Karpas-422 (cell line): ENCODE data around the gene NKIRAS1. TPM values are rescaled to one million over a fixed set of nuclear protein-coding genes. Genes with fewer than 3 reads are reported as not detected.
"Not testable (repeated sequence)": the region's sequence is repeated elsewhere in the genome, so short reads cannot be mapped to it uniquely, and the experiment has no call there.

ENCODE experiments used
- DNase-seq: peaks from one replicate; pipeline ENCODE4 v3.0.0-alpha.2; 2015
- H2AFZ ChIP-seq: fragments of 200-600 bp; sonication (generic); 2 replicates; pipeline ENCODE4 v1.6.1; 2014; ENCODE audit warnings: antibody characterized with exemption, low read length, mixed read lengths
- H3K27ac ChIP-seq: fragments of 200-600 bp; sonication (generic); 2 replicates; pipeline ENCODE4 v1.5.1; 2014; ENCODE audit warnings: mild to moderate bottlenecking, low read length, moderate library complexity
- H3K27me3 ChIP-seq: fragments of 200-600 bp; sonication (generic); 2 replicates; pipeline ENCODE4 v1.6.1; 2014; ENCODE audit warnings: low read length, mixed read lengths
- H3K36me3 ChIP-seq: fragments of 200-600 bp; sonication (generic); 2 replicates; pipeline ENCODE4 v1.6.1; 2014; ENCODE audit warnings: low read length, mixed read lengths; ENCODE audit not compliant: insufficient read depth
- H3K4me1 ChIP-seq: fragments of 200-600 bp; sonication (generic); 2 replicates; pipeline ENCODE4 v1.6.1; 2014; ENCODE audit warnings: mild to moderate bottlenecking, low read length, mixed read lengths
- H3K4me2 ChIP-seq: fragments of 200-600 bp; sonication (generic); 2 replicates; pipeline ENCODE4 v1.6.1; 2014; ENCODE audit warnings: low read length, low read depth, mild to moderate bottlenecking; ENCODE audit not compliant: poor library complexity, severe bottlenecking
- H3K4me3 ChIP-seq: fragments of 200-600 bp; sonication (generic); 2 replicates; pipeline ENCODE4 v1.5.1; 2014; ENCODE audit warnings: mild to moderate bottlenecking, antibody characterized with exemption, low read length, mixed read lengths
- H3K79me2 ChIP-seq: fragments of 200-600 bp; sonication (generic); 2 replicates; pipeline ENCODE4 v1.6.1; 2014; ENCODE audit warnings: mild to moderate bottlenecking, low read length, mixed read lengths
- H3K9ac ChIP-seq: fragments of 200-600 bp; sonication (generic); 2 replicates; pipeline ENCODE4 v1.6.0; 2014; ENCODE audit warnings: low read length
- H3K9me2 ChIP-seq: fragments of 200-600 bp; sonication (generic), shearing (Covaris generic); replicated peaks from 2 replicates; pipeline ENCODE4 v1.6.0; 2014; ENCODE audit warnings: mild to moderate bottlenecking, low read length, moderate library complexity; ENCODE audit not compliant: insufficient read depth
- H3K9me3 ChIP-seq: fragments of 300-700, 200-600 bp; sonication (generic); 2 replicates; pipeline ENCODE4 v1.6.1; 2014; ENCODE audit warnings: low read length, mixed read lengths
- H4K20me1 ChIP-seq: fragments of 200-600 bp; sonication (generic); 2 replicates; pipeline ENCODE4 v1.6.1; 2014; ENCODE audit warnings: mild to moderate bottlenecking, antibody characterized with exemption, low read length, low read depth; ENCODE audit not compliant: insufficient read depth
- total RNA-seq: library from RNA; depleted of rRNA; stranded (reverse); fragments of >200 nt; shearing (Covaris generic); gene quantifications from 2 replicates; pipeline ENCODE4 v1.2.3, GENCODE V29; 2014; ENCODE audit warnings: low replicate concordance

NKIRAS1 gene
- total RNA-seq, 1 experiment from 2014 or later: 0.97 TPM

- not testable (repeated sequence) for H3K4me3 ChIP-seq
These were observed 4.5 kb downstream of the NKIRAS1 start for GRCh38 chr3:23912335-23912734.

DNA sequence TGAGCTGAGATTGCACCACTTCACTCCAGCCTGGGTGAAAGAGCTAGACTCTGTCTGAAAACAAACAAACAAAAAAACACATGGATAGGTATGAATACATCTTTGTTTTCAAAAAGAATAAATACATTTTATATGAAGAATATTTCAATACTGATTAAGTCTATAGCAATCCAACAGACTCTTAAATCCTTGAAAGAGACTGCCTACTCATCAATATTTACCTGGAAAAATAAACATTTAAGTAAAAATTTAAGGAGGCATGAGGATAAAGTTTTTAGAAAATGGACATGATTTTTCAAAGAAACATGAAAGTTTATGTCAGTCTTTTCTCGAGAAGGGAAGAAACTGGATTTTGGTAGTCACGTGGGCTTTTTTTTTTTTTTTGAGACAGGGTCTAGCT is 5.4 kb downstream of the NKIRAS1 start:
- DNase-seq: no peak

More at GRCh38 chr3:23912335-23912734, 4.5 kb downstream of the NKIRAS1 start:
- not testable (repeated sequence) for H4K20me1 ChIP-seq, H3K79me2 ChIP-seq, H3K9me3 ChIP-seq, H3K27ac ChIP-seq, DNase-seq, H2AFZ ChIP-seq, H3K9me2 ChIP-seq, H3K4me2 ChIP-seq, H3K27me3 ChIP-seq, H3K9ac ChIP-seq, H3K36me3 ChIP-seq
- peaks cover 13% of the 10 kb centered on the region for H3K4me1 ChIP-seq

DNA sequence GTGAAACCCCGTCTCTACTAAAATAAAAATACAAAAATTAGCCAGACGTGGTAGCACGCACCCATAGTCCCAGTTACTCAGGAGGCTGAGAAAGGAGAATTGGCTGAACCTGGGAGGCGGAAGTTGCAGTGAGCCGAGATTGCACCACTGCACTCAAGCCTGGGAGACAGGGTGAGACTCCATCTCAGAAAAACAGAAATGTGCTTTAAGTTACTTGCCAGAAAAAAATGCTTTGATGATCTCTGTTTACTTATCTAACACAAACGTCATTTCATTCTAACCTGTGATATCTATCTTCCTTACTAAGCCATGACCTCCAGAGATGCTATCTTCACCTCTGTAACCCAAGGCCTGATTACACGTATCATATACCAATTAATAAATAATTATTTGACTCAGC is 7.4 kb downstream of the NKIRAS1 start:
- H3K9me3 ChIP-seq: no peaks in the 10 kb centered on the region
- no peaks in the 10 kb centered on the region for H3K9me2 ChIP-seq
- H2AFZ ChIP-seq: no peak overlapping the region
- no peak for DNase-seq
- no peak overlapping the region for H3K4me2 ChIP-seq
- no peaks in the 10 kb centered on the region for H4K20me1 ChIP-seq
- H3K27me3 ChIP-seq: no peaks in the 10 kb centered on the region
- no peaks in the 10 kb centered on the region for H3K79me2 ChIP-seq
- no peak overlapping the region for H3K4me3 ChIP-seq
- no peak overlapping the region for H3K27ac ChIP-seq
- H3K9ac ChIP-seq: no peak overlapping the region
- H3K36me3 ChIP-seq: no peaks in the 10 kb centered on the region
- no peaks in the 10 kb centered on the region for H3K4me1 ChIP-seq

More for the DNA sequence above, 5.4 kb downstream of the NKIRAS1 start:
- Histone ChIP-seq H3K9ac (no peak overlapping the region), H3K27ac (no peak overlapping the region), H3K4me3 (no peak overlapping the region), H3K27me3 (no peaks in the 10 kb centered on the region; the same call in 1 of the 2 replicates), H3K79me2 (no peaks in the 10 kb centered on the region), H4K20me1 (no peaks in the 10 kb centered on the region), H2AFZ (no peak overlapping the region), H3K4me2 (no peak overlapping the region), H3K36me3 (no peaks in the 10 kb centered on the region), H3K9me3 (no peaks in the 10 kb centered on the region), H3K4me1 (peaks cover 10% of the 10 kb centered on the region), H3K9me2 (no peaks in the 10 kb centered on the region)

DNA sequence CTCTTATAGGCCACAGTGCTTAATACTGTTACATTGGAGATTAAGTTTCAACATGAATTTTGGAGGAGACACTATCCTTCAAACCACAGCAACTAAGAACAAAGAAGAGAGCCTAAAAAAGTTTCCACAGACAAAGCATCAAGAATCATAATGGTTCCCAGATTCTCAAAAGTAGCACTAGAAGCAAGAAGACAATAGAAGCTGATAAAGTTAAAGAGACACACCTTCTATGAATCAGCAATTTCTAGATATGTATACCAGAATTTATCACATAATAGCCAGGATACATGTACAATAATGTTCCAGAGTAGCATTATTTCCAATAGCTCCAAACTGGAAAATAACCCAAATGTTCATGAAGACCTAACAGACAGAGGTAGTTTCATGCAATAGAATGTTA is 12.2 kb downstream of the NKIRAS1 start:
- Histone ChIP-seq H4K20me1 (no peaks in the 10 kb centered on the region), H3K9ac (no peak overlapping the region), H3K9me3 (no peaks in the 10 kb centered on the region), H3K4me1 (no peaks in the 10 kb centered on the region), H3K27ac (no peak overlapping the region), H3K9me2 (no peaks in the 10 kb centered on the region), H2AFZ (no peak overlapping the region), H3K27me3 (no peaks in the 10 kb centered on the region), H3K4me3 (no peak overlapping the region), H3K4me2 (no peak overlapping the region), H3K36me3 (peaks cover 3% of the 10 kb centered on the region; the same call in 1 of the 2 replicates), H3K79me2 (no peaks in the 10 kb centered on the region)
- DNase-seq: no peak

DNA sequence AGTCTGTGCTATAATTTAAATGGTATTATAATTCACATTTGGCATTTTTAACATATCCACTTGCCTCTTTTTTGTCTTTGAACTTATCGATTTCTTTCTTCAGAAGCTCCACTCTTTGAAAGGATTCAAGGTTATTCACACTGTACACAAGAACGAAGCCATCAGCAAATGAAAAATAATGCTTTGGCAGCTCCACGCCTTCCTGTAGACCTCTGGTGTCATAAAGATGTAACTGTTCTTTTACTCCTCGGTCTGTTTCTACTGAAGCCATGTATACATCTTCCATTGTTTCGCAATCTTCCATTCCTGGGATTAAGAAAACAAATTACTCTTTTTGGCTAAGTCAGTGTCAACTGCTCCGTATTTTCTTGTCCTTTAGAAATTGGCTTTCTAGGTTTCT is 16.0 kb downstream of the NKIRAS1 start:
- Histone ChIP-seq H3K9me3 (no peaks in the 10 kb centered on the region), H2AFZ (no peak overlapping the region), H3K4me2 (no peak overlapping the region), H4K20me1 (no peaks in the 10 kb centered on the region), H3K4me1 (no peaks in the 10 kb centered on the region), H3K36me3 (peaks cover 3% of the 10 kb centered on the region; the same call in 1 of the 2 replicates), H3K79me2 (no peaks in the 10 kb centered on the region), H3K9me2 (no peaks in the 10 kb centered on the region), H3K27ac (no peak overlapping the region), H3K9ac (no peak overlapping the region), H3K4me3 (no peak overlapping the region), H3K27me3 (no peaks in the 10 kb centered on the region)
- no peak for DNase-seq

- DNase-seq: no peak
- Histone ChIP-seq H3K4me1 (no peaks in the 10 kb centered on the region), H3K27ac (no peak overlapping the region), H4K20me1 (no peaks in the 10 kb centered on the region), H3K9me3 (no peaks in the 10 kb centered on the region), H2AFZ (no peak overlapping the region), H3K4me3 (no peak overlapping the region), H3K9ac (no peak overlapping the region), H3K4me2 (no peak overlapping the region), H3K36me3 (peaks cover 28% of the 10 kb centered on the region; the same call in 1 of the 2 replicates), H3K27me3 (no peaks in the 10 kb centered on the region), H3K79me2 (peaks cover 8% of the 10 kb centered on the region), H3K9me2 (no peaks in the 10 kb centered on the region)
These were observed 21.6 kb downstream of the NKIRAS1 start for GRCh38 chr3:23895181-23895580.

DNA sequence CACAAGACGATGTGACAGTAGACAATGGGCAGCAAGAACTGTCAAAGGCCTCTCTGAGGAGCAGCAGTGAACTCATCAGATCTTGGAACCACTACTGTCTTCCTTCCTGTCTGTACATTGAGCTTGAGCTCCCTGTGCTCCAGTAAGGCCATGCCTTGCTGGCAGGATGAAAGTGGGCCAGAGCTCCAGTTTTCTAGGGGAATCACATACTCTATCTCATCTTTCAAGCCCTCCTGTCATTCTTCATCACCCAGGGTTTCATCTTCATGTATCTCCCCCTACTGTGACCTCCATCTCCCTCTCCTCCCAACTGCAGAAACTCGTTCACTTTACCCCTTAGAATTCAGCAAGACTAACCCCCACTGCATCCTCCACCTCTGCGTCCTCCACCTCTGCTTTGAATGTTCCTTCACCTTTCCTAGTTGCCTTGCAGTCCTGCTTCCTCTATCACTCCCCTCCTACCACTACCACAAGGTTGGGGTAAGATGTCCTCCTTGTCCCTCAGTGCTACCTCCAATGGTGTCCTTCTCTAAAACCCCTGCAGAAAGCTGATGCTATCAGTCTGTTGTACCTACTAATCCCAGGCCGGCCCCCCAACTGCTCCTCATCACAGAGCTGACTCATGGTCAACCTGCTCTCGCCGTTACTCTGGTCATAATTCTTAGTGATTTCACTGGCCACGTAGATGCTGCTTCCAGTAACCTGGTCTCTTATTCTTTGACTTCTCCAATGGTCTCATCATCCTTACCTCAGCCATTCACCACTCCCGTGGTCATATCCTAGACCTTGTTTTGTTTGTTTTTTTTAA is 22.3 kb downstream of the NKIRAS1 start:
- Histone ChIP-seq H3K9me2 (no peaks in the 10 kb centered on the region), H2AFZ (no peak overlapping the region), H3K4me3 (no peak overlapping the region), H4K20me1 (no peaks in the 10 kb centered on the region), H3K9ac (no peak overlapping the region), H3K4me2 (no peak overlapping the region), H3K36me3 (peaks cover 32% of the 10 kb centered on the region; the same call in 1 of the 2 replicates), H3K27ac (no peak overlapping the region), H3K27me3 (no peaks in the 10 kb centered on the region), H3K4me1 (no peaks in the 10 kb centered on the region), H3K9me3 (no peaks in the 10 kb centered on the region), H3K79me2 (peaks cover 14% of the 10 kb centered on the region)
- DNase-seq: peak; percentile 41

DNA sequence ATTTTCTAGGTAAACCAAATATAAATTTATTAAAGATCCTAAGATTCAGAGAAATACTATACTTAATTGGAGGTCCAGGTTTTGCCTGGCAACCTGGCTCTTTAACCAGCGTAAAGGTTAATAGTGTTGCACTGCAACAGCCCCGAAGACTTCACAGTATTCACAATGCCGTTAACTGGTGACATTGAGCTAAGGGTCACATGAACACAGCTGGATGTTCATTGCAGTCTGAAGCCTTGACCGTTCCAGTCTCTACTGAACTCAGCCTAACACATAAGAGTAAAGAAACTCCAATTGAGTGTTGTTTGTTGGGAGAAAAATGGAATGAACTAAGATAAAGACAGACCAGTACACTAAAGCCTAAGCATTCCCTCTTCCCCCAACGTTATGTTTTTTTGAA is 26.8 kb downstream of the NKIRAS1 start:
- DNase-seq: no peak
- no peaks in the 10 kb centered on the region for H3K9me3 ChIP-seq
- no peak overlapping the region for H2AFZ ChIP-seq
- peaks cover 56% of the 10 kb centered on the region for H3K79me2 ChIP-seq
- no peak overlapping the region for H3K9ac ChIP-seq
- no peak overlapping the region for H3K4me2 ChIP-seq
- H4K20me1 ChIP-seq: peaks cover 3% of the 10 kb centered on the region; the same call in 1 of the 2 replicates
- peaks cover 34% of the 10 kb centered on the region; the same call in 1 of the 2 replicates for H3K36me3 ChIP-seq
- H3K27me3 ChIP-seq: no peaks in the 10 kb centered on the region
- peaks cover 7% of the 10 kb centered on the region; the same call in 1 of the 2 replicates for H3K4me1 ChIP-seq
- H3K27ac ChIP-seq: no peak overlapping the region
- no peak overlapping the region for H3K4me3 ChIP-seq
- no peaks in the 10 kb centered on the region for H3K9me2 ChIP-seq
